Urothelium cell line (cell line): ENCODE measurements around the gene IP6K1.
A peak's percentile ranks its signal among the peaks of the same experiment; 100 is the strongest.

Experiments used
- DNase-seq: peaks from one replicate; pipeline ENCODE4 v3.0.0; 2011; ENCODE audit warnings: low spot score, mixed read lengths
- FAIRE-seq: peaks from 2 replicates; lab custom pipeline; 2011; peaks lifted over from hg19 to GRCh38; lab: Jason Lieb, UNC

Gene IP6K1

DNA sequence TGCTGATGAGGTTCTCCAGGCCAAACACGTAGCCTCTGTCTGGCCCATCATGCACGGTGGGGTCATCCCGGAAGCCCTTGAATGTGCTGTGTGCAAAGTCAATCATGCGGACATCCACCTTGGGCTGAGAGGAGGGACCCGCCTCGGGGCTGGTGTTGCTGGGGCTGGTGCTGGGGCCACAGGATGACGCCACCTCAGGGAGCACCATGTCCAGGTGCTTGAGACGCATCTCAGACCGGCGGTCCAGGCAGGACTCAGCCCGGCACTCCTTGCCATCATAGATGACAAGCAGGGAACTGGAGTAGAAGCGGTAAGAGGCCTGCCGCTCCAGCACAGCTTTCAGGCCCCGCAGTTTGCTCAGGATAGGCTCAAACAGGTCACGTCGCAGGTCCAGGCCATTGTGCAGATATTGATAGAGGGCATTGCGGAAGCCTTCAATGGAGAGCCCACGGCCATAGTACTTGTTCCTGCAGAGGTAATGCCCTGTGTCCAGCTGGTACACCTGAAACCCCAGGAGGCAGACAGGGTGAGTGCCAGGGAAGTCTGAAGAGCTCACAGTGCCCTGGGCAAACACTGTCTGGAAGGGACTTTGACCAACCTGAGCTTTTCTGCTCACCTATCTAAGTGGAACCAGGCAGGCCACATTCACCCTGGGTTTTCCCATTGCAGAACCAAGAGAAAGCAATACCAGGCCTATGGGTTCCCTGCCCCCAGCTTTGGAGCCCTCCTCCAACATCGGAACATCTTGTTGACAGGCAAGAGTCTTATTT lies 59.0 kb downstream of the IP6K1 start:
- no peak for DNase-seq
- FAIRE-seq: no peak

DNA sequence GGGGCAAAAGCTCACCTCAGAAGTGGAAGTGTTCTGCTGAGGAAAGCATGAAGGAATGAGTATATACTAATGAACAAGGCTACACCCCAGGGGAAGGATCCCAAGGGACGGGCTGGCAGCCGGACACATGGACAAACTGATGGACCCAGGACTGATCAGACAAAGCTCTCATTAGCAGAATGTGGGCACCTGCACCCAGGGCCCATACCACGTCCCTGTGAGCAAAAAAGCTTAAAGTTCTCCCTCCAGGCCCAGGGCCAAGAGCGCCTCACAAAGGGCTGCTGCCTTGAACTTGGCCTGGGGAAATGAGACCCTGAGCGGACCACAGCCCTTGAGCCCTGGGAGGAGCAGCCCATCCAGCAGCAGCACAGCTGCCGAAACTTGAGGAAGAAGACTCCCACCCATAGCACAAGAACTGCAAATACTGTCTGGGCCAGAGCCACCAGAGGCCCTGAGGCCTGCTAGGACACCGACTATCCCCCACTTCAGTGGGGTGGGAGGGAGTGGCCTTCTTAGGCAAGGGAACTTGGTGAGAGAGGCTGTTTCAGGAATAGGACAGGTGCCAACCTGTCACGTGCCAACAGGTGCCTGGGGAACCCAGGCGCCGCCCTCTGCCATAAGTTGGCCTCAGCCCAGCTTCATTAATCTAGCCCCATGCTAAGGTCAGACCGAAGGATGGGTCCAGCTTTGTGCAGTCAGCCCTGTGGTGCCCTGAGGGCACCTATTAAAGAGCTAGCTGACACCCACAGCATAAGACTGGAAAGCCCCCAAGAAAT lies 60.2 kb downstream of the IP6K1 start:
- no peak for FAIRE-seq

GRCh38 chr3:49724586-49724985 lies 61.8 kb downstream of the IP6K1 start:
- no peak for FAIRE-seq
- DNase-seq: no peak

More for the DNA sequence above, 60.2 kb downstream of the IP6K1 start:
- no peak for DNase-seq

- peak; percentile 99 for DNase-seq
- peak; percentile 98 for FAIRE-seq
These were observed 62.5 kb downstream of the IP6K1 start, which contains the start of gene GMPPB for GRCh38 chr3:49723628-49724551. Gene GMPPB, minus strand, starts transcription at chr3:49723951. Its CDS starts 225 bp downstream, at chr3:49723726.

DNA sequence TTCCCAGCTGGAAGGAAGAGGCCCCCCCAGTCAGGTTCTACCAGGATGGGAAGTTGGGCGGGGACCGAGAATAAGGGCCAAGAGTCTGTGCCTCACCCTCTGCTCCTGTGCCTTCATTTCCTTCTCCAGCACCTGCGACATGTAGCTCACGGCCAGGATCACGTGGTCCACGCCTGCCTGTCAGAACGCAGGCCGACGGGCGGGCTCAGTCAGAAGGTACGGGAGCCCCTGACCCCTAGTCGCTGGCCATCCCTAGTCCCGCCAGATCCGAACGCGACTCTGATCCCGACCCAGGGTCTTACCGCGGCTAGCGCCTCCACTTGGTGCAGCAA lies 63.1 kb downstream of the IP6K1 start:
- peak; percentile 36 for DNase-seq
- FAIRE-seq: no peak

DNA sequence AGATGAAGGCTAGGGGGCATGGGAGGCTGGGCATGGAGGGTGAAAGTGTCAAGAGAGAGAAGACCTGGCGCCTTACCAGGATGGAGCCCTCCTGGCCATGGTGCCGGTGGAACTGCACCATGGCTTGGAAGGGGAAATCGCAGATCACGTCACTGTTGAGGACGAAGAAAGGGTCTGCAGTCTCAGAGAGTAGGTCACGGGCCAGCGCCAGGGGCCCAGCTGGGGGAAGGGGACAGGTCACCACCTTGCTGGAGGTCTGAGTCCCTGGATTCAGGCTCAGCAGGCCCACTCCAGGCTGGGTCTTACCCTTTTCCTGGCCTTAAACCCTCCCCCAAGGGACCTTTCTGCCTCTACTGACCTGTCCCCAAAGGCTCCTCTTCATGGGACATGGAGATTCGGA lies 63.4 kb downstream of the IP6K1 start:
- no peak for DNase-seq
- FAIRE-seq: no peak

DNA sequence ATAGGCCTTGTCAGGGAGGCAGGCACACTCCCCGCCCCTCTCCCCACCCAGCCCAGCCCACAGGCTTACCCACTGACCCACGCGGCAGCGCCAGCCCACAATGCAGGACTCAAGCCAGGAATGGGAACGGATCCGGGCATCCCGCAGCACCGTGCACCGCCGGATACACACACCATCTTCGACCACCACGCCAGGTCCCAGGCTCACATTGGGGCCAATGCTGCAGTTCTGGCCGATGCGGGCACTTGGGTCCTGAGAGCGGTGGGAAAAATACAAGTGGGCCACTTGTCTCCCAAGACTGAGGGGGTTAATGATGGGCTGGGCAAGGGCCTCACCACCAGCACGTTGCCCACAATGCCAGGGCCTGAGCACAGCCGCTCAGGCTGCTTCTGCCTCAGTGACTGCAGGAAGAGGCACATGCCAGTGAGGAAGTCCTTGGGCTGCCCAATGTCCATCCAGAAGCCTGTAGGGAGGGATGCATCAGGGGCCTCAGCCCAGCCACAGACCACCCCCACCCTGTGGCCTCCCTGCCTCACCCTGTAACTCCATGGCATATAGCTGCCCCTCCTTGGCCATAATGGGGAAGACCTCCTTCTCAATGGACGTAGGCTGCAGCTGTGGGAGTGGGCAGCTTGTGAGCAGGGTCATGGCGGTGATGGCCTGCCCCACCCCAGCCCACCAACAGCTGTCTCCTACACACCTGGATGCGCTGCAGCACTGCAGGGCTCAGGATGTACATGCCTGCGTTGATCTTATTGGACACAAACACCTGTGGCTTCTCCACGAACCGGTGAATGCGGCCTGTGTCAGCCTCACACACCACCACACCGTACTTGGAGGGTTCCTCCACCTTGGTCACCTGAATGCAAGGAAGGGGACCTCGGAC lies 64.2 kb downstream of the IP6K1 start:
- DNase-seq (no peak), FAIRE-seq (no peak)

DNA sequence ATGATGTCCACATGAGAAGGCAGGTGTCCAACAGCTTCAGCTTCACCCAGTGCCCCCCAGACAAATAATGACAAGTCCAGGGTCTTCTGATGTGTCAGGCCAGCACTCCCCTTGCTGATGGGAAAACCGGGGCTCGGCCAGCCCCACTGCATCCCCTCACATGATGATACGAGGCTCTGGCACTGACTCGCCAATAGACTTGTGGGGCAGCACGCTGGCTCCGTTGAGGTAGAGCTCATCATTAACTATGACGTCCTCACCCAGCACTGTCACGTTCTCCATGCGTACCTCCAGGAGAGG lies 64.8 kb downstream of the IP6K1 start:
- DNase-seq (no peak), FAIRE-seq (no peak)

DNA sequence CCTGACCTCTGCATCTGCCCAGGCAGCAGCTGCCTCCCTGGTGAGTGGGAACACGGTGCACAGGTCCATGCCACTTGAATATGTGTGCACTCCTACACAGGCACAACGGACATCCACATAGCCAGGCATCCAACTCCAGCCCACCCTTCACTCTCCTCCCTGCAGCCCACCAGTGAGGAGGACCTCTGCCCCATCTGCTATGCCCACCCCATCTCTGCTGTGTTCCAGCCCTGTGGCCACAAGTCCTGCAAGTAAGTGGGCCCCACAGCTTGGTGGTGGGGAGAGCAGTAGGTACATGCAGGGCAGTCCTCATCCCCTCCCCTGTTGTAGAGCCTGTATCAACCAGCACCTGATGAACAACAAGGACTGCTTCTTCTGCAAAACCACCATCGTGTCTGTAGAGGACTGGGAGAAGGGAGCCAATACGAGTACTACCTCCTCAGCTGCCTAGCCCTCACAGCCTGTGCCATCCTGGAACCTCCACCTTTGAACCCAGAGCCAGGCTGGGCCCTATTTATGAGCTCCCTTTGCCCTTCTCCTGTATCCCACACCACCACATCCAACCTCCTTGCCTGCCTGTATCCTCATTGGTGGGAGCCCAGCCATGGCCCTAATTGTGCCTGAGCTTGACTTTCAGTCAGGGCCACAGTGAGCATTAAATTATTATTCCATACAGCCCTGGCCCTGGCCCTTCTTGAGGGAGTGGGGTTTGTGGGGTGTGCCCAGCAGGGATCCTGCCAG lies 65.3 kb downstream of the IP6K1 start:
- peak; percentile 74 for FAIRE-seq

GRCh38 chr3:49719214-49719884 lies 67.0 kb downstream of the IP6K1 start, which contains the start of gene AMIGO3:
Gene AMIGO3, minus strand, starts transcription at chr3:49719684. Its CDS starts 219 bp downstream, at chr3:49719465.
- DNase-seq: peak; percentile 35
- peak; percentile 50 for FAIRE-seq

More for the DNA sequence above, 65.3 kb downstream of the IP6K1 start:
- DNase-seq: no peak

DNA sequence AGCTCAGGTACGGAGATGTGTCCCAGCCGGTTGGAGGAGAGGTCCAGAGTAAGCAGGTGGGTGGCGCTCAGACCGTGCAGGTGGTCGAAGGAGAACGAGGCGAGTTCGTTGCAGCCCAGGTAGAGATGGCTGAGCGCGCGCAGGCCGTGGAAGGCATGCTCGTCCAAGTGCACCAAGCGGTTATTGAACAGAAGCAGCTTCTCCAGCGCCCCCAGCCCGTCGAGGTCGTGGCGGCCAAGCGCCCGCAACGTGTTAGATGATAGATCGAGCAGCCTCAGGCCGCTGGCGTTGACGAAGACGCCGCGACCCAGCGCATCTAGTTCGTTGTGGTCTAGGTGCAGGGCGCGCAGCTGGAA lies 67.5 kb downstream of the IP6K1 start:
- DNase-seq (no peak), FAIRE-seq (no peak)

DNA sequence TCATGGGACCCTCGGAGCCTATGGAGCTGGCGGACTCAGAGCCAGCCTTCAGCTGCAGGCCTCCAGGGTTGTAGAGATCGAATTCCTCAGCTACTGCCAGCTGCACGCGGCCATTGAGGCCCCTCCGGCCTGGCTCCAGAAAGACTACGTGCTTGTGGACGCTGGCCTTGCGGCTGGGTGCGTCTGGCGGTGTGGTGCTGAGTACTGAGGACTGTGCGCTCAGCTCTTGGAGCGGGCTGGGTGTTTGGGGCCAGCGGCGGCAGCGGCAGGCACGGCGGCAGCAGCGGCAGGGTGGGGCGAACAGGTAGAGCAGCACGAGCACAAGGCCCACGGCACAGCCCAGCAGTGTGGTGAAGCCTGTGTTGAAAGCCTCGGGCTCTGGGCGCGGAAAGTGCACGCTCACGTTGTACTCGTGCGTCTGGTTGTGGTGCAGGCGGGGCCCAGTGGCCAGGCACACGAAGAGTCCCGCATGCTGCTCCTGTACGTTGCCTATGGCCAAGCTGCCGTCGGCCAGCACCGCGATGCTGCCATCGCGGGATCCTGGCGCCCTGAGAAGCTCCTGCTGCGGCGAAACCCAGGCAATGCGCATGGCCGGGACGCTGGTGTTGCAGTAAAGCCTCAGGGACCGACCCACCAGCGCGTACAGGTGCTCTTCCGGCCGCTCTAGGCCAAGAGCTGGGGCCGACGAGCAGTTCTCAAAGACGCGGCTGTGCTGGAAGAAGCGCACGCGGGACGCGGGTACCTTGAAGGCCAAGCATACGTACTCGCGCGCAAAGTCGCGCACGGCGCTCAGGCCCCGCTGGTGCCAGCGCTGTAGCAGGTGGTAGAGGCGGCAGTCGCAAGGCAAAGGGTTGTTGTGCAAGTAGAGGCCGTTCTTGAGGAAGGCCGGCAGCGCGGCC lies 68.1 kb downstream of the IP6K1 start:
- FAIRE-seq (no peak), DNase-seq (no peak)

DNA sequence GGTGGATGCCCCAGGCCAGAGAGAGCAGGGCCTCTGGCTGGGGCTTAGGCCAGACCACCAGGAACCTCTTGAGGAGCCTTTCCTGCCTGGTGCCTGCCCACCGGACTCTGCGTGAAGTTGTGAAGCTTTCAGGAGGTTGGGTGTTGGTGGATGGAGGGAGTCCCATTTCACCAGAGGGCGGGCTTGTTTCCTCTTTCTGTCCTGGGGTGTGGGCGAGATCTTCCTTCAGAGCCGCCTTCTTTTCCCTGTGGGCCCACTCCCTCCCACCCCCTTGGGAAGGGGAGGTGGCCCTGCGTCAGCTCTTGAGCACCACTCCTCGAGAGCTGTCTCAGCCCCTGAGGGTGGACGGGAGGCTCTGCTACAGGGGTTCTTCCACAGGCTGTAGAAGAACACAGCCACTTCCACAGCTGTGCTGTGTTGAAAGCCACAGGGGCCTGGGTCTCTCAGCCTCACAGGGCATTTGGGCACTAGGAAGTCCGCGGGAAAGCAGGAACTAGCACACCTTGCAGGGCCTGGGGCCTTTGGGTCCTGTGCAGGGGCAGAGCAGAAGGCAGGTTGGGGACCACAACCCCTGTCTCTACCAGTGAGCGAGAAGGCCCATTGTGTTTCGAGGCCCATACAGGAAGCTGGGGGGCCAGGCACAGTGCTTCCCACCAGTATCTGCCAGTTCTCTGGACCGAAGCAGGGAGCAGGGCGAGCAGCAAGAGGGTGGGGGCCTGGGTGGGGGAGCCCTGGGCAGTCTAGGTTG lies 69.0 kb downstream of the IP6K1 start:
- no peak for FAIRE-seq

DNA sequence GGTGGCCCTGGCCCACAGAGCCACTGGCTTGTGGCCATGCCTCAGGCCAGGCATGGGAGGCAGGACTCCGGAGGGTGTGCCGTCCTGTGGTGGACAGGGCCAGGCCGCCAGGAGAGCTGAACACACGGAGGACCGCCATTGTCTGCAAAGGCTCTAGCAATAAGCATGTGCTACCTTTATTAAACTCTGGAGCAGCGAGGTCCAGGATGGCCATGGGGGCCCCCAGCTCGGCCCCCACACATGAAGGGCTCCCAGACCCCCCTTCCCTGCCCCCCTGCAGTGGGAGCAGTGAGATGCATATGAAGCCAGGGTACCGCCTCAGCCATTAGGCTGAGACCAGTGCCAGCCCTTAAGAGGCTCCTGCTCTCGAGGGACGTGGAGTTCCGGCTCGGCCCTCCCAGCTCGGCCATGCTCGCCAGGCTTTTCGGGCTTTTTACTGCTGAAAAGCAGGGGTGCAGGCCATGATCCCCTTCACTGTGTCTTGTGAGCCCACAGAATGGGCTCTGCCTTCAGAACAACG lies 69.6 kb downstream of the IP6K1 start:
- no peak for DNase-seq
- no peak for FAIRE-seq

More for the DNA sequence above, 69.0 kb downstream of the IP6K1 start:
- DNase-seq: no peak

DNA sequence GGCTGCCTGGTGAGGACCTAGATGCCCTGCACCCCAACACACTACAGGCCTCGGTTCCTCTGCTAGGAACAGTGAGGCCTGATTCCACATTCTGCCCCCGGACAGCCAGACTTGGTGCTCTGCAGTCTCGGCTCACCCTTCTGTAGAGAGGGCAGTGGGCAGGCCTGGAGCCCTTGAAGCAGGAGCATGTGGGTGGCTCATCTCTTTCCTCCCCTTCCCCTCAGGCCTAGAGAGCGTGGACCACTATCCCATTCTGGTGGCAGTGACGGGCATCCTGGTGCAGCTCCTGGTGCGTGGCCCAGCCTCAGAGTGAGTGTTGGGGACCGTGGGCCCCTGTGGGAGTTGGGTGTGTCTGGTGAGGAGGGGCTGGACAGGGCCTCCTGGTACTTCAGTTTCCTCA lies 70.2 kb downstream of the IP6K1 start:
- DNase-seq: no peak
- FAIRE-seq: no peak

DNA sequence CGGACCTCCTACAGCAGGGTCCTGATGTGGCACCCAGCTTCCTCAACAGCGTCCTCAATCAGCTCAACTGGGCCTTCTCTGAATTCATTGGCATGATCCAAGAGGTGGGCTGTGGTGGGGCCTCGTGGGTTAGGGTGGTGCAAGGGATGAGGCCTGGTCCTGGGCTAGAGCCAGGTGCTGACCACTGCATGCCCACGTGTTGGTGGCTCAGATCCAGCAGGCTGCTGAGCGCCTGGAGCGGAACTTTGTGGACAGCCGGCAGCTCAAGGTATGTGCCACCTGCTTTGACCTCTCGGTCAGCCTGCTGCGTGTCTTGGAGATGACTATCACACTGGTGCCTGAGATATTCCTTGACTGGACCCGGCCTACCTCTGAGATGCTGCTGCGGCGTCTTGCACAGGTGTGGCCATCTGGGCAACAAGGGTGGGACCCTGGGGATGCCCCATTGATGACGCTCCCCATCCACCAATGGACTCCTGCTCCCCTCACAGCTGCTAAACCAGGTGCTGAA lies 70.7 kb downstream of the IP6K1 start:
- DNase-seq (no peak), FAIRE-seq (no peak)
